HG02981 (cell line): ENCODE data around the gene DUSP11.
"Not testable (repeated sequence)": the region's sequence is repeated elsewhere in the genome, so short reads cannot be mapped to it uniquely, and the experiment has no call there.

Experiments used
- ATAC-seq: cut with Tn5 transposase; IDR thresholded peaks from one replicate; pipeline ENCODE4 v1.9.1; 2021; ENCODE audit warnings: mild to moderate bottlenecking, moderate library complexity; ENCODE audit not compliant: unreplicated experiment

Gene DUSP11

GRCh38 chr2:73779467-73780236 lies at the start of gene DUSP11:
DUSP11 (minus strand) TSS chr2:73780103; CDS start chr2:73779974, 129 bp downstream.
- ATAC-seq, result peak; percentile 100

GRCh38 chr2:73828818-73829570 lies 49.1 kb upstream of the DUSP11 start, which contains the start of gene STAMBP:
STAMBP (plus strand) TSS chr2:73828961; CDS start chr2:73830857, 1,896 bp downstream.
- peak; percentile 77 for ATAC-seq

GRCh38 chr2:73828389-73828817 lies 48.5 kb upstream of the DUSP11 start:
- ATAC-seq, result no peak

GRCh38 chr2:73827660-73828388 lies 47.9 kb upstream of the DUSP11 start:
- no peak for ATAC-seq

GRCh38 chr2:73827018-73827417 lies 47.1 kb upstream of the DUSP11 start:
- no peak for ATAC-seq

- ATAC-seq, result no peak
Observed at GRCh38 chr2:73825408-73825807, 45.5 kb upstream of the DUSP11 start.

GRCh38 chr2:73823916-73824523 lies 44.1 kb upstream of the DUSP11 start:
- ATAC-seq, result no peak

GRCh38 chr2:73823416-73823815 lies 43.5 kb upstream of the DUSP11 start:
- no peak for ATAC-seq

- no peak for ATAC-seq
Observed at GRCh38 chr2:73822991-73823390, 43.1 kb upstream of the DUSP11 start.

- no peak for ATAC-seq
Observed at GRCh38 chr2:73822276-73822675, 42.4 kb upstream of the DUSP11 start.

GRCh38 chr2:73821669-73822068 lies 41.8 kb upstream of the DUSP11 start:
- no peak for ATAC-seq

GRCh38 chr2:73821227-73821626 lies 41.3 kb upstream of the DUSP11 start:
- ATAC-seq, result peak; percentile 71

- no peak for ATAC-seq
Observed at GRCh38 chr2:73818296-73818695, 38.4 kb upstream of the DUSP11 start.

- ATAC-seq, result no peak
Observed at GRCh38 chr2:73812635-73813034, 32.7 kb upstream of the DUSP11 start.

GRCh38 chr2:73811878-73812277 lies 32.0 kb upstream of the DUSP11 start:
- ATAC-seq, result no peak

GRCh38 chr2:73783883-73784282 lies 4.0 kb upstream of the DUSP11 start, which contains the start of gene C2orf78:
C2orf78 (plus strand) TSS chr2:73784183; CDS start chr2:73784310, 127 bp downstream.
- not testable (repeated sequence) for ATAC-seq

GRCh38 chr2:73783402-73783801 lies 3.5 kb upstream of the DUSP11 start:
- not testable (repeated sequence) for ATAC-seq

GRCh38 chr2:73780237-73780582 lies 307 bp upstream of the DUSP11 start:
- no peak for ATAC-seq

GRCh38 chr2:73778867-73779466 lies 936 bp downstream of the DUSP11 start:
- ATAC-seq, result not testable (repeated sequence)

GRCh38 chr2:73776869-73777519 lies 2.9 kb downstream of the DUSP11 start:
- no peak for ATAC-seq
